ENCODE measurements around the gene NDUFS3. TPM values are rescaled to one million over a fixed set of nuclear protein-coding genes. Genes with fewer than 3 reads are reported as not detected.
A peak's percentile ranks its signal among the peaks of the same experiment; 100 is the strongest.

NDUFS3 gene
- polyA plus RNA-seq, 3 donors: 79.7 to 107 (median 104) TPM

DNA sequence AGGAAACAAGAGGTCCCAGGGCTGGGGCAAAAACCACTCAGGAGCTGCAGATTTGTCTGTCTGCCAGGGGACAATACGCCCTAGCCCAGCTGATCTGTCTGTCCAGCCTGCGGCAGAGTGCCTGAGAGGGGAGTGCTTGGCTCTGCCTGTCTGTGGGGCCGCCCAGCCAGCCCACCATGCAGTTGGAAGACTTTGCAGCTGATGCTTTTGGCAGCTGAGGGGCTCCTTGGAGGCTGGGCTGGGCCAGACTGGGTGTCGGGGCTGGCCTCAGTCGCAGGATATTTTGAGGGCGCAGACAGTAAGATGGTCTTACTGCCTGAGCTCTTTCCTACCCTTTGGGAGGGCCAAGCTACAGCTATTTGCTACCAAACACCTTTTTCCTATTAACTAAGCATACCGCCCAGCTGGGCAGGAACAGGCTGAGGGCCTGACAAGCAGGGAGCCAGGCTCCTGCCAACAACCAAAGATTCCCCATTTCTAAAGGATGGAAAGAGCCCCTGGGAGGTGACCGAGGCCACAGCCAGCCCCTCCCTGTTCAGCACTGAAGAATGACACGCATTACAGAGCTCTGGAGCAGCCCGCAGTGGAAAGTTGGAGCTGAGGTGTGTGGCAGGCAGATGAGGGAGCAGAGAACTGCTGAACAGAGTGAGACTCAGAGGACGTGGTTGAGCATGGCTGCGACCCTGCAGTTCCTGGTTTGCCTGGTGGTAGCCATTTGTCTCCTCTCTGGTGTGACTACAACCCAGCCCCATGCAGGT is 7.4 kb downstream of the NDUFS3 start, which contains the start of gene FAM180B:
TSS of gene FAM180B (plus strand) at position 581 of the 758 bp plus-strand sequence. CDS start at position 672, 91 bp downstream.
- peaks cover 35 to 40% of the 10 kb centered on the region in 2 donors for H3K36me3 ChIP-seq (replicated peaks in 1 of 2; ENCODE audit: control insufficient read depth in 1 of 2, insufficient read depth in 2 of 2, low read length in 2 of 2)
- H3K27me3 Mint-ChIP-seq (ENCODE audit: low read depth in 3 of 3): peaks cover 0 to 3% (median 0%) of the 10 kb centered on the region in 3 donors
- no peaks in the 10 kb centered on the region for H4K20me1 ChIP-seq (ENCODE audit: insufficient read depth, low read length)
- peaks cover 15% of the 10 kb centered on the region for H3K79me2 ChIP-seq (ENCODE audit: insufficient read depth, low read length)
- TF ChIP-seq, protein P1, sequence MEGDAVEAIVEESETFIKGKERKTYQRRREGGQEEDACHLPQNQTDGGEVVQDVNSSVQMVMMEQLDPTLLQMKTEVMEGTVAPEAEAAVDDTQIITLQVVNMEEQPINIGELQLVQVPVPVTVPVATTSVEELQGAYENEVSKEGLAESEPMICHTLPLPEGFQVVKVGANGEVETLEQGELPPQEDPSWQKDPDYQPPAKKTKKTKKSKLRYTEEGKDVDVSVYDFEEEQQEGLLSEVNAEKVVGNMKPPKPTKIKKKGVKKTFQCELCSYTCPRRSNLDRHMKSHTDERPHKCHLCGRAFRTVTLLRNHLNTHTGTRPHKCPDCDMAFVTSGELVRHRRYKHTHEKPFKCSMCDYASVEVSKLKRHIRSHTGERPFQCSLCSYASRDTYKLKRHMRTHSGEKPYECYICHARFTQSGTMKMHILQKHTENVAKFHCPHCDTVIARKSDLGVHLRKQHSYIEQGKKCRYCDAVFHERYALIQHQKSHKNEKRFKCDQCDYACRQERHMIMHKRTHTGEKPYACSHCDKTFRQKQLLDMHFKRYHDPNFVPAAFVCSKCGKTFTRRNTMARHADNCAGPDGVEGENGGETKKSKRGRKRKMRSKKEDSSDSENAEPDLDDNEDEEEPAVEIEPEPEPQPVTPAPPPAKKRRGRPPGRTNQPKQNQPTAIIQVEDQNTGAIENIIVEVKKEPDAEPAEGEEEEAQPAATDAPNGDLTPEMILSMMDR (IDR thresholded peaks at IDR 0.05): no peak
- H3K9me3 ChIP-seq (replicated peaks in 1 of 2; ENCODE audit: control insufficient read depth in 1 of 2, insufficient read depth in 1 of 2, low read length in 2 of 2): no peaks in the 10 kb centered on the region
- peak within 1 kb of the TSS; percentile 43 for H3K9ac ChIP-seq (ENCODE audit: insufficient read depth, low read length, poor library complexity, severe bottlenecking)
- peaks cover 32 to 49% of the 10 kb centered on the region in 2 donors for H3K36me3 Mint-ChIP-seq
- H3K27ac ChIP-seq (ENCODE audit: low read depth in 1 of 2, low read length in 2 of 2): peak within 1 kb of the TSS; percentile 17 to 68
- H3K27me3 ChIP-seq (ENCODE audit: control insufficient read depth in 2 of 2, insufficient read depth in 2 of 2, low read length in 2 of 2): no peaks in the 10 kb centered on the region
- H2AFZ ChIP-seq (ENCODE audit: insufficient read depth, low read depth, low read length, poor library complexity, severe bottlenecking): peak within 1 kb of the TSS; percentile 84
- no peak within 1 kb of the TSS for H3K4me3 ChIP-seq (replicated peaks in 1 of 3; ENCODE audit: low read depth in 2 of 3, low read length in 3 of 3)
- H3K4me1 Mint-ChIP-seq: peaks cover 21% of the 10 kb centered on the region
- no peak for DNase-seq
- H3K27ac Mint-ChIP-seq: peak within 1 kb of the TSS in 5 of 7 donors; percentile 40 to 86 (median 82)
- H3K9me3 Mint-ChIP-seq: no peaks in the 10 kb centered on the region
- H3K4me1 ChIP-seq (ENCODE audit: control insufficient read depth in 1 of 2, insufficient read depth in 2 of 2, low read length in 2 of 2): peaks cover 15 to 20% of the 10 kb centered on the region in 2 donors
- no peak within 1 kb of the TSS for H3K4me2 ChIP-seq (replicated peaks; ENCODE audit: extremely low read depth, low read length, poor library complexity, severe bottlenecking)
- 90% methylated on average over 11 of the region's 12 CpGs for WGBS (ENCODE audit: insufficient coverage)
- intact Hi-C loops (cut with micrococcal nuclease): no loop called here
- H3K4me3 Mint-ChIP-seq: no peak within 1 kb of the TSS

DNA sequence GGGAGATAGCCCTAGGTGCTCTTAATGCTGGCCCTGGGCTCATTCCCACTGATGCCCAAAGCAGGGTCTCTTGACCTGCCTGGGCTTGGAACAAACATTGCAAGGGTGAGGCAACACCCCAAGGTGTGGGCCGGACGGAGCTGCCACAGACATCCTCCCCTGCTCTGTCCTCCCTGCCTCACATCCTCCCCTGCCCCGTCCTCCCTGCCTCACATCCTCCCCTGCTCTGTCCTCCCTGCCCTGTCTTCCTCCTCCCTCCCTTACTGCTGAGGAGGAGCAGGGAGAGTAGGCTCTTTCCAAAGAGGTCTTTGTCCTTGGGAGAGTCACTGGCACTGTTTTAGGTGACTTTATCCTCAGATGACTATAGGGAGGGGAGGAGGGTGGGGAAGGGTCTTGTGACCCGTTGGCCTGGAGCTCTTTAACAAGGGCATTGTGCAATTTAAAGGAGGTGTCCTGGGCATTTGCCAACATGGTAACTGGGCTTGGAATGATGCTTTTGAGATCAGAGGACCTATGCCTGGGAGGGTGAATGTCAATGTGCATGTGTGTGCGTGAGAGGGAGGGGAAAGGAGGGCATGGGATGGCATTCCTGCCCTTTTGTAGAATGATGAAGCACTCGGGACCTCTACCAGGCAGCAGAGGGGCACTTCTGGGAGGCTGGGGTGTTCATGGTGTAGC is 8.3 kb downstream of the NDUFS3 start:
- H4K20me1 ChIP-seq (ENCODE audit: insufficient read depth, low read length): no peaks in the 10 kb centered on the region
- DNase-seq: no peak
- H3K4me3 ChIP-seq (replicated peaks in 1 of 3; ENCODE audit: low read depth in 2 of 3, low read length in 3 of 3): no peak overlapping the region
- TF ChIP-seq, protein P1 (IDR thresholded peaks at IDR 0.05): no peak
- Mint-ChIP-seq H3K36me3 (peaks cover 23 to 40% of the 10 kb centered on the region in 2 donors), H3K27me3 (ENCODE audit: low read depth in 3 of 3) (peaks cover 0 to 4% (median 3%) of the 10 kb centered on the region in 3 donors), H3K27ac (peak overlapping the region in 5 of 7 donors; percentile 40 to 86 (median 82)), H3K4me1 (peaks cover 30% of the 10 kb centered on the region), H3K9me3 (no peaks in the 10 kb centered on the region), H3K4me3 (no peak overlapping the region)
- H3K4me2 ChIP-seq (replicated peaks; ENCODE audit: extremely low read depth, low read length, poor library complexity, severe bottlenecking): peak overlapping the region; percentile 63
- no peaks in the 10 kb centered on the region for H3K27me3 ChIP-seq (ENCODE audit: control insufficient read depth in 2 of 2, insufficient read depth in 2 of 2, low read length in 2 of 2)
- intact Hi-C loops (cut with micrococcal nuclease): no loop called here
- WGBS (ENCODE audit: insufficient coverage): 38% methylated on average over 3 of the region's 6 CpGs
- H3K36me3 ChIP-seq (replicated peaks in 1 of 2; ENCODE audit: control insufficient read depth in 1 of 2, insufficient read depth in 2 of 2, low read length in 2 of 2): peaks cover 26 to 31% of the 10 kb centered on the region in 2 donors
- H3K27ac ChIP-seq (ENCODE audit: low read depth in 1 of 2, low read length in 2 of 2): peak overlapping the region; percentile 17 to 68
- H3K9me3 ChIP-seq (replicated peaks in 1 of 2; ENCODE audit: control insufficient read depth in 1 of 2, insufficient read depth in 1 of 2, low read length in 2 of 2): no peaks in the 10 kb centered on the region
- H3K9ac ChIP-seq (ENCODE audit: insufficient read depth, low read length, poor library complexity, severe bottlenecking): peak overlapping the region; percentile 43
- peaks cover 21 to 29% of the 10 kb centered on the region in 2 donors for H3K4me1 ChIP-seq (ENCODE audit: control insufficient read depth in 1 of 2, insufficient read depth in 2 of 2, low read length in 2 of 2)
- H2AFZ ChIP-seq (ENCODE audit: insufficient read depth, low read depth, low read length, poor library complexity, severe bottlenecking): peak overlapping the region; percentile 84
- H3K79me2 ChIP-seq (ENCODE audit: insufficient read depth, low read length): peaks cover 15% of the 10 kb centered on the region

All from CD14-positive monocyte (primary cell).